ENCODE measurements around the gene HOXB6.

The HOXB6 gene

GRCh38 chr17:48561884-48562810 is 42.6 kb downstream of the HOXB6 start (continued):
- no peak for TF ChIP-seq ZNF433 (tag by site-specific recombination; IDR thresholded peaks at IDR 0.05; ENCODE audit: low read depth)
- TF ChIP-seq SP7 (tag by site-specific recombination; IDR thresholded peaks at IDR 0.05): peak; percentile 96
- no peak for TF ChIP-seq ZNF791 (tag by site-specific recombination; IDR thresholded peaks at IDR 0.05)
- peak; percentile 15; the same call in 1 of the 2 replicates for TF ChIP-seq GLIS2 (tag by site-specific recombination; IDR thresholded peaks at IDR 0.05)
- TF ChIP-seq ZNF416 (tag by site-specific recombination; IDR thresholded peaks at IDR 0.05): no peak
- TF ChIP-seq ATF2 (tag by site-specific recombination; IDR thresholded peaks at IDR 0.05; ENCODE audit: low read depth): no peak
- no peak for TF ChIP-seq ZNF621 (tag by site-specific recombination; IDR thresholded peaks at IDR 0.05)
- TF ChIP-seq ZNF529 (tag by site-specific recombination; IDR thresholded peaks at IDR 0.05; ENCODE audit: insufficient replicate concordance): no peak
- no peak for TF ChIP-seq YY1 (tag by site-specific recombination; IDR thresholded peaks at IDR 0.05)
- TF ChIP-seq YY2 (tag by site-specific recombination; IDR thresholded peaks at IDR 0.05): no peak
- no peak for TF ChIP-seq ZNF211 (tag by site-specific recombination; IDR thresholded peaks at IDR 0.05; ENCODE audit: low read depth)
- TF ChIP-seq ZNF777 (tag by site-specific recombination; IDR thresholded peaks at IDR 0.05; ENCODE audit: borderline replicate concordance): no peak
- TF ChIP-seq PRDM1 (tag by site-specific recombination; IDR thresholded peaks at IDR 0.05): no peak
- TF ChIP-seq ZNF202 (tag by site-specific recombination; IDR thresholded peaks at IDR 0.05; ENCODE audit: borderline replicate concordance): no peak
- TF ChIP-seq ZNF785 (tag by site-specific recombination; IDR thresholded peaks at IDR 0.05): no peak
- no peak for TF ChIP-seq ZNF510 (tag by site-specific recombination; IDR thresholded peaks at IDR 0.05; ENCODE audit: insufficient replicate concordance)
- TF ChIP-seq ZNF449 (tag by site-specific recombination; IDR thresholded peaks at IDR 0.05): peak; percentile 48; the same call in 1 of the 2 replicates
- TF ChIP-seq HOXD13 (CRISPR knock-in tag; IDR thresholded peaks at IDR 0.05; ENCODE audit: borderline replicate concordance): no peak
- TF ChIP-seq ZNF155 (tag by site-specific recombination; IDR thresholded peaks at IDR 0.05): no peak
- no peak for TF ChIP-seq REST (tag by site-specific recombination; IDR thresholded peaks at IDR 0.05)
- no peak for TF ChIP-seq ZBTB6 (tag by site-specific recombination; IDR thresholded peaks at IDR 0.05)
- TF ChIP-seq ZEB2 (tag by site-specific recombination; IDR thresholded peaks at IDR 0.05): peak; percentile 92
- TF ChIP-seq ZNF548 (tag by site-specific recombination; IDR thresholded peaks at IDR 0.05): no peak
- peak; percentile 71; the same call in 1 of the 2 replicates for TF ChIP-seq ZNF596 (tag by site-specific recombination; IDR thresholded peaks at IDR 0.05)
- no peak for TF ChIP-seq ZNF350 (tag by site-specific recombination; IDR thresholded peaks at IDR 0.05)
- no peak for TF ChIP-seq ELK4 (IDR thresholded peaks at IDR 0.05; ENCODE audit: borderline replicate concordance, low read depth, low read length)
- no peak; the same call in 1 of the 2 replicates for TF ChIP-seq ZNF600 (tag by site-specific recombination; IDR thresholded peaks at IDR 0.05)
- no peak; the same call in 1 of the 2 replicates for TF ChIP-seq ZNF223 (tag by site-specific recombination; IDR thresholded peaks at IDR 0.05)
- TF ChIP-seq GLI2 (tag by site-specific recombination; IDR thresholded peaks at IDR 0.05; ENCODE audit: borderline replicate concordance, low read depth): no peak
- peak; percentile 71 for TF ChIP-seq WT1 (tag by site-specific recombination; IDR thresholded peaks at IDR 0.05)
- TF ChIP-seq ZNF169 (tag by site-specific recombination; IDR thresholded peaks at IDR 0.05): no peak
